ENCODE data around the gene PROSER2.
"Not testable (repeated sequence)": the region's sequence is repeated elsewhere in the genome, so short reads cannot be mapped to it uniquely, and the experiment has no call there.

PROSER2 gene

GRCh38 chr10:11845113-11845512 is 22.0 kb downstream of the PROSER2 start:
- H3K4me3 ChIP-seq (ENCODE audit: low read depth, low read length): no peak overlapping the region
- no peak for TF ChIP-seq CTCF (IDR thresholded peaks at IDR 0.05; ENCODE audit: borderline replicate concordance, insufficient read depth, low read depth, low read length)

GRCh38 chr10:11846542-11846941 is 23.4 kb downstream of the PROSER2 start:
- H3K4me3 ChIP-seq (ENCODE audit: low read depth, low read length): no peak overlapping the region
- TF ChIP-seq CTCF (IDR thresholded peaks at IDR 0.05; ENCODE audit: borderline replicate concordance, insufficient read depth, low read depth, low read length): no peak

GRCh38 chr10:11849277-11849676 is 26.1 kb downstream of the PROSER2 start:
- no peak overlapping the region for H3K4me3 ChIP-seq (ENCODE audit: low read depth, low read length)
- TF ChIP-seq CTCF (IDR thresholded peaks at IDR 0.05; ENCODE audit: borderline replicate concordance, insufficient read depth, low read depth, low read length): no peak

- H3K4me3 ChIP-seq (ENCODE audit: low read depth, low read length): no peak overlapping the region
- no peak for TF ChIP-seq CTCF (IDR thresholded peaks at IDR 0.05; ENCODE audit: borderline replicate concordance, insufficient read depth, low read depth, low read length)
Observed at GRCh38 chr10:11849911-11850310, 26.8 kb downstream of the PROSER2 start.

GRCh38 chr10:11851910-11852309 is 28.8 kb downstream of the PROSER2 start:
- no peak overlapping the region for H3K4me3 ChIP-seq (ENCODE audit: low read depth, low read length)
- no peak for TF ChIP-seq CTCF (IDR thresholded peaks at IDR 0.05; ENCODE audit: borderline replicate concordance, insufficient read depth, low read depth, low read length)

GRCh38 chr10:11852637-11853036 is 29.5 kb downstream of the PROSER2 start:
- not testable (repeated sequence) for H3K4me3 ChIP-seq (ENCODE audit: low read depth, low read length)

- peak; percentile 47; the same call in 1 of the 2 replicates for TF ChIP-seq CTCF (IDR thresholded peaks at IDR 0.05; ENCODE audit: borderline replicate concordance, insufficient read depth, low read depth, low read length)
- no peak overlapping the region for H3K4me3 ChIP-seq (ENCODE audit: low read depth, low read length)
Observed at GRCh38 chr10:11853468-11853867, 30.3 kb downstream of the PROSER2 start.

- no peak for TF ChIP-seq CTCF (IDR thresholded peaks at IDR 0.05; ENCODE audit: borderline replicate concordance, insufficient read depth, low read depth, low read length)
- H3K4me3 ChIP-seq (ENCODE audit: low read depth, low read length): no peak overlapping the region
Observed at GRCh38 chr10:11854301-11854700, 31.1 kb downstream of the PROSER2 start.
